ENCODE measurements around the gene HOXD10. TPM values are rescaled to one million over a fixed set of nuclear protein-coding genes. Genes with fewer than 3 reads are reported as not detected.

Gene HOXD10
- total RNA-seq, 2 donors from 2014 or later = 10.4 to 32.5 TPM

GRCh38 chr2:176098366-176099158 is 18.0 kb upstream of the HOXD10 start:
- DNase-seq (ENCODE audit: low spot score) = peak; percentile 11
- 21% methylated on average over 34 of the region's 35 CpGs for WGBS
- TF ChIP-seq CTCF (IDR thresholded peaks at IDR 0.05) (peak in 1 of 4 experiments; percentile 4), POLR2AphosphoS5 (IDR thresholded peaks at IDR 0.05) (no peak), POLR2A (IDR thresholded peaks at IDR 0.05) (no peak)
- Histone ChIP-seq H3K4me1 (replicated peaks) (no peaks in the 10 kb centered on the region), H3K36me3 (no peaks in the 10 kb centered on the region), H3K9me3 (no peaks in the 10 kb centered on the region), H3K27me3 (replicated peaks; ENCODE audit: insufficient read depth) (peaks cover 22% of the 10 kb centered on the region), H3K4me3 (peak overlapping the region; percentile 9 to 36), H3K27ac (peak overlapping the region; percentile 85 to 86)
- intact Hi-C loops (cut with DNase I) = no loop called here

- Histone ChIP-seq H3K27me3 (replicated peaks; ENCODE audit: insufficient read depth) (peaks cover 21% of the 10 kb centered on the region), H3K4me1 (replicated peaks) (no peaks in the 10 kb centered on the region), H3K36me3 (no peaks in the 10 kb centered on the region), H3K4me3 (no peak overlapping the region), H3K27ac (peak overlapping the region in 1 of 2 donors; percentile 86), H3K9me3 (no peaks in the 10 kb centered on the region)
- no peak for DNase-seq (ENCODE audit: low spot score)
- 53% methylated on average over 30 of the region's 30 CpGs for WGBS
- TF ChIP-seq POLR2A (IDR thresholded peaks at IDR 0.05) (no peak), POLR2AphosphoS5 (IDR thresholded peaks at IDR 0.05) (no peak), CTCF (IDR thresholded peaks at IDR 0.05) (no peak)
- intact Hi-C loops (cut with DNase I) = no loop called here
These were observed 17.3 kb upstream of the HOXD10 start for GRCh38 chr2:176099159-176099727.

GRCh38 chr2:176099728-176100546 is 16.6 kb upstream of the HOXD10 start, which contains the start of gene HOXD12:
HOXD12 (plus strand) TSS chr2:176099795; CDS start chr2:176099802, 7 bp downstream.
- peak; percentile 4 for DNase-seq (ENCODE audit: low spot score)
- Histone ChIP-seq H3K27ac (peak within 1 kb of the TSS; percentile 85 to 86), H3K4me1 (replicated peaks) (no peaks in the 10 kb centered on the region), H3K36me3 (no peaks in the 10 kb centered on the region), H3K4me3 (peak within 1 kb of the TSS; percentile 9 to 36), H3K27me3 (replicated peaks; ENCODE audit: insufficient read depth) (peaks cover 23% of the 10 kb centered on the region), H3K9me3 (no peaks in the 10 kb centered on the region)
- 37% methylated on average over 69 of the region's 70 CpGs for WGBS
- intact Hi-C loops (cut with DNase I) = no loop called here
- TF ChIP-seq POLR2AphosphoS5 (IDR thresholded peaks at IDR 0.05) (no peak), POLR2A (IDR thresholded peaks at IDR 0.05) (no peak), CTCF (IDR thresholded peaks at IDR 0.05) (no peak)

GRCh38 chr2:176100547-176101140 is 15.9 kb upstream of the HOXD10 start:
- 61% methylated on average over 28 of the region's 28 CpGs for WGBS

More at GRCh38 chr2:176100547-176101140, 15.9 kb upstream of the HOXD10 start:
- H3K36me3 ChIP-seq = no peaks in the 10 kb centered on the region
- TF ChIP-seq POLR2A (IDR thresholded peaks at IDR 0.05) (no peak), POLR2AphosphoS5 (IDR thresholded peaks at IDR 0.05) (no peak), CTCF (IDR thresholded peaks at IDR 0.05) (no peak)
- no peak for DNase-seq (ENCODE audit: low spot score)
- intact Hi-C loops (cut with DNase I) = no loop called here
- H3K4me3 ChIP-seq = no peak overlapping the region
- no peak overlapping the region for H3K27ac ChIP-seq
- H3K27me3 ChIP-seq (replicated peaks; ENCODE audit: insufficient read depth) = peaks cover 26% of the 10 kb centered on the region
- H3K9me3 ChIP-seq = no peaks in the 10 kb centered on the region
- no peaks in the 10 kb centered on the region for H3K4me1 ChIP-seq (replicated peaks)
